Subcutaneous adipose tissue (tissue), 4 donors: ENCODE measurements around the gene SCYGR3. TPM values are rescaled to one million over a fixed set of nuclear protein-coding genes. Genes with fewer than 3 reads are reported as not detected.

Experiments used
- total RNA-seq, 4 donors: library from RNA; depleted of rRNA; stranded (reverse); fragments of >200 nt; gene quantifications; one replicate each; pipeline ENCODE4 v1.1.0, GENCODE V29; 2016
- TF ChIP-seq, protein P1 (sequence below): fragments of 450-650 bp; IDR thresholded peaks from one replicate; pipeline ENCODE4 v1.5.1; 2016; ENCODE audit warnings: low read depth, mild to moderate bottlenecking, control low read depth, antibody characterized with exemption, moderate library complexity

Gene SCYGR3
- total RNA-seq, 4 donors from 2014 or later: not detected

DNA sequence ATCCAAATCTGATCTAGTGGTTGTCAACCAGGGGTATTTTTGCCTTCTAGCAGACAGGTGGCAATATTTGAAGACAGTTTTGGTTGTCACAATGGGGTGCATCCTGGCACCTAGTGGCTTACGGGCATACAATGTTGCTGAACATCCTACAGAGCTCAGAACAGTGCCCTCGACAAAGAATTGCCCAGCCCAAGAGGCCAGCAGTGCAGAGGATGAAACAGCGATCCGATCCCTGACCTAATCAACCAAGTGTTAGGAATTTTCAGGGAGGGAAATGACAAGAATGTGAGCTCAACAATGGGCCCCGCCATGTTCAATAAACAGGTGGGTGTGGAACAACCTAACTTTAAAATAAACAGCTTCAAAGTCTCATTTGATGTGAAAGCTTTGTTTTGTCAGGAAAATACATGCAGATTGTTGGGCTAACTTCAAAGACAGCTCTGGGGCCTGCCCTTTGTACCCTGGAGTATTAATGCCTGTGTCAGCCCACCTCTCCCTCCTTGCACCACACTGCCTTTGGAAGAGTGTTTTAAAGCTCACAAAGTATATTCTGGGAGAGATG lies 29.4 kb upstream of the SCYGR3 start:
- TF ChIP-seq, protein P1, sequence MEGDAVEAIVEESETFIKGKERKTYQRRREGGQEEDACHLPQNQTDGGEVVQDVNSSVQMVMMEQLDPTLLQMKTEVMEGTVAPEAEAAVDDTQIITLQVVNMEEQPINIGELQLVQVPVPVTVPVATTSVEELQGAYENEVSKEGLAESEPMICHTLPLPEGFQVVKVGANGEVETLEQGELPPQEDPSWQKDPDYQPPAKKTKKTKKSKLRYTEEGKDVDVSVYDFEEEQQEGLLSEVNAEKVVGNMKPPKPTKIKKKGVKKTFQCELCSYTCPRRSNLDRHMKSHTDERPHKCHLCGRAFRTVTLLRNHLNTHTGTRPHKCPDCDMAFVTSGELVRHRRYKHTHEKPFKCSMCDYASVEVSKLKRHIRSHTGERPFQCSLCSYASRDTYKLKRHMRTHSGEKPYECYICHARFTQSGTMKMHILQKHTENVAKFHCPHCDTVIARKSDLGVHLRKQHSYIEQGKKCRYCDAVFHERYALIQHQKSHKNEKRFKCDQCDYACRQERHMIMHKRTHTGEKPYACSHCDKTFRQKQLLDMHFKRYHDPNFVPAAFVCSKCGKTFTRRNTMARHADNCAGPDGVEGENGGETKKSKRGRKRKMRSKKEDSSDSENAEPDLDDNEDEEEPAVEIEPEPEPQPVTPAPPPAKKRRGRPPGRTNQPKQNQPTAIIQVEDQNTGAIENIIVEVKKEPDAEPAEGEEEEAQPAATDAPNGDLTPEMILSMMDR: no peak

DNA sequence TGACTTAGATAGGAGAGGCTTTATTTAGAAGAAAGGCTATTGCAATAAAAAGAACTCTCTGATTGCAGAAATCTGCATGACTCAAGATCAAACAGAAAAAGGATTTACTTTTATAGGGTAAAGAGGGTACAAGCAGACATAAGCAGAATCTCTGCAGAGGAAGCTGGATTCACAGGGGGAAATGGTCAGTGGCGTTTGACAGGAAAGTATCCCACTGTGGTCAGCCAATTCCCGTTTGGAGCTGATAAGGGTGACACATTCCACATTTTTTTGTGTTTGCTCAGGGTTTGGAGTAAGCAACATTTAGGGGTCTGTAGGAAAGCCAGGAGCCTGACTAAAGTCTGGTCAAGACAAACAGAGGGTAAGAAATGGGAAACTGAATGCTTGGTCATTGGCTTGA lies 28.0 kb upstream of the SCYGR3 start:
- TF ChIP-seq, protein P1: no peak

DNA sequence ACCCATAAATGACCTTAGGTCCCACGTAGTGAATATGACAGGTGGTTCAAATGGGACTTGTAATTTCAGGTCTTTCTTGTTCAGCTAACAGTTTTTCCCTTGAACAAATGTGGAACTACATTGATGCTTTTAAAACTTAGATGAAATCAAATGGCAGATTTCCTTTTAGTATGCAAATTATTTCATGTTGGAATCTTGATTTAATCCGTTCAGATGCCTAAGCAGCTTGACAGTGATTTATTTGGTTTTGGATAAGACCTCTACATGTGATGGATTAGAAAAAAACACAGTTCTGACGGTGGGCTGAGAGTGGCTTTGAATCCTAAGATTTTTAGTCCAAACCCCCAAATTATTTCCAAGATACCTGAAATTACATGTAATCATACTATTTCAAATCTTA lies 19.6 kb upstream of the SCYGR3 start:
- TF ChIP-seq, protein P1: no peak

DNA sequence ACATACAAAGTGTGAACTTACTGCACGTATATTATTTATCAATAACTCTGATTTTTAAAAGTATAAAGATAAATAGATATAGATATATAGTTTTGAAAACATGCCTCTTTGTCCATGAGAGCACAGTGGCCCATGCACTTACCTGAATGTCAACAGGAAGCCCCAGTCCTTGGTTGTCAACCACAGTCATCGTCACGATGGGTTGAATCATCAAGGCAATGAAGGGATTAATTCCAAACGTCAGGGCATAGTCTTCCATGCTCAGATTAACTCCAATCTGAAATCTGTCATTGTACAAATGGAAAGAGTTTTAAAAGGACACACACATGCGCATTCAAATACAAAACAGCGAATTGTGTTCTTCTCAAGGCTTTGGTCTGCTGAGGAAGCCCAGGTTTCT lies 18.2 kb upstream of the SCYGR3 start:
- TF ChIP-seq, protein P1: no peak

DNA sequence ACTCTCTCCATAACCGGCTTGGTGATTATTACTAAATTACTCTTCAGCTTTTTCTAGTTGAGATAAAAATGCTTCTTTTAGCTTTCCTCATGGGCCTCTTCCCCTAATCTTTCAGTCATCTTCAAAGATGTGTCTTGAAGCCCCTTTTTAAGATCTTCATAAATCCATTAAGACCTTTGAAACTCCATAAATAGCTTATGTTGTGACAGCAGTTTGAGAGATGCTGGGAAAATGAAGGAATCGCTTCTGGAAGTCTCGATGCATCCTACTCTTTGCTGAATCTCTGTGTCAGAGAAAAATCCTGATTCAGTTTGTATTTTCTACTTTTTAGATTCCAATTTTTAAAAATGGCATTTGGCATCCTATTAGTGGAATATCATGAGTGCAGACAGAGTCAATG lies 15.7 kb upstream of the SCYGR3 start:
- TF ChIP-seq, protein P1: no peak

DNA sequence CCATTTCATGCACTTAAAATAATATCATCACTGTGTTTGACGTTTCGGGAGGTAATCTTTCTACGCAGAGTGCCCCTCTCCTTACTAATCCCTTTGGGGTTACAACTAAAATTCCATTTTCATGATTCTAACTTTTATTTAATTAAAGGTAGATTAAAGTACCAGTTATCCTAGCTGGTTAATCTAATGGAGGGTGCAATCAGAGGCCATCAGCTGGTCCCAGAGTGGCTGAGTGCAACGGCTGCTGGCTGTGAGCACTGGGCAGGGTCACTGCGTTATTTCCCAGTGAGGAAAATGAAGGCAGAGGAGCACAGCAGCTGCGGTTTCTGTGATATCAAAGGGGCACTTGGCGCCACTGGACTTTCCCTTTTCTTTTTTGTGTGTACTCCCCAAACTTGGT lies 14.8 kb upstream of the SCYGR3 start:
- TF ChIP-seq, protein P1: no peak

DNA sequence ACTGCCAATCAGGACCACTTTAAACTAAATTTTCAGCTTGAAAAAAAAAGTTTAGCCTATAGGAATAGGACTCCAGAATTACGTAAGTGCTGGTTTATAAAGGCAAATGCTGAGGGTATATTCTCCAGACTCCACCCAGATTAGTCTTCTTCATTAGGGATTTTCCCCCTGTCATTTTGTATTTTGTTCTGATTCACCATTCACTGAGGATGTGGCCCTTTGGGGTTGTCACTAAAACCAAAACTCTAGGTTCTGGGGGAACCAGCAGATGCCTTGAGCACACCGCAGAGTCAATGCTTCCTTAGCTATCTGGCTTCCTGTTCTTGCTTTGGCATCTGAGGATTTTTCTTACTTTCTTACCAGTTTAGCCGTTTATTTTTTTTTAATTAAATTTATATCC lies 13.1 kb upstream of the SCYGR3 start:
- TF ChIP-seq, protein P1: no peak
